Occipital lobe (tissue), 2 donors: Measurements from ENCODE around the gene GFRA1. TPM values are rescaled to one million over a fixed set of nuclear protein-coding genes. Genes with fewer than 3 reads are reported as not detected.

Experiments
- DNase-seq: peaks from one replicate; lab custom pipeline; 2025; lab: John Stamatoyannopoulos, UW
- total RNA-seq: library from RNA; depleted of rRNA; stranded (reverse); fragments of >200 nt; gene quantifications from one replicate; pipeline ENCODE4 v1.2.3, GENCODE V29; 2014

GFRA1 gene
- total RNA-seq, 1 donor from 2014 or later: 4.7 TPM

- no peak for DNase-seq
Observed at GRCh38 chr10:116163333-116164131, 109.5 kb downstream of the GFRA1 start.

DNA sequence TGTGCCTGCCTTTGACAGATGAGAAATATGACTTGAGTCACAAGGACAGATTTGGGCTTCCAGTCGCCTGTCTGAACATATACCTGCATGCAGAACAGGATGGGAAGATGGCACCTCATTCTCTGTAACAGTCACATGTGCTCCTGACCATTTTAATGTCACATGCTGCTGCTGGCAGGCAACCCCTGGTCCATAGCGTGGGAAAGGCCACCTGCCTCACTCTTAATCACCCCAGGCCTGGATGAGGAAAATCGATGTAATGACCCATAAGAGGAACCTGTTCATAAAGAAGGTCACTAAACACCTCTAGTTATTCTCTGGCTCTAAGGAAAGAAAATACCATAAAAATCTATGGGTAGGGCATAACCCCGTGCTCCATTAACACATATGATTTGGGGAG lies 110.2 kb downstream of the GFRA1 start:
- no peak for DNase-seq

DNA sequence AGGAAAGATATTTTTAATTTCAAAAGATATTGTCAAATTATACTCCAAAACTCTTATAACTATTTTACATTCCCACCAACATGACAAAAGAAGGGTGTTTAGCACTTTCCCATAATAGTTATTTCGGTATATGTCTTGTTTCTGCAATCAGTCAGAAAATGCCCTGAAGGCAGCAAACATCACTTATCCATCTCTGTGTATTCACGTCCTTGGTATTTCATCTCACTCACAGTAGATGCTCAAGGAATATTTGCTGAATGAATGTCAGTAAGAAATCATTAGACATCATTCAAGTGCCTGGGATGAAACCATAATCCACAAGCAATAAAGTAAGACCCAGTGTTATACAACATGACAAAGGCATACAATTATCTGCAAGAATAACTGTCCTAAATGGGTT lies 112.7 kb downstream of the GFRA1 start:
- no peak for DNase-seq

DNA sequence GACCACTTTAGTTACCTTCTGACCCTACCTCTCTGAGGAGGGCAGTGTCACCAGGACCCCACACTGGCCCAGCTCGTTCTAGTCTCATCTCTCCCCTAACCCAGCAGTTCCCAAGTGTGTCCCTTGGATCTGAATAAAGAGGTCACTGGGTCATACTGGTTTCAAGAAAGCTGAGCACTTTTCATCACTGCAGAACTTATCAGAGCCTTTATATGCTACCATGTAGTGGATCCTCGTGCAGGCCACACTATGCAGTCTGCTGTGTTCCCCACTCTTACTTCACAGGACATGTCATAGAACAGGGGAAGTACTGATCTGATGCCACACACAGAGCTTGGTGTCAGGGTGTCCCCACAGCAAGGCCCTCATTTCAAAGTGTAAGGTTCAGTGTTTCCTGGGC lies 113.8 kb downstream of the GFRA1 start:
- DNase-seq: no peak

DNA sequence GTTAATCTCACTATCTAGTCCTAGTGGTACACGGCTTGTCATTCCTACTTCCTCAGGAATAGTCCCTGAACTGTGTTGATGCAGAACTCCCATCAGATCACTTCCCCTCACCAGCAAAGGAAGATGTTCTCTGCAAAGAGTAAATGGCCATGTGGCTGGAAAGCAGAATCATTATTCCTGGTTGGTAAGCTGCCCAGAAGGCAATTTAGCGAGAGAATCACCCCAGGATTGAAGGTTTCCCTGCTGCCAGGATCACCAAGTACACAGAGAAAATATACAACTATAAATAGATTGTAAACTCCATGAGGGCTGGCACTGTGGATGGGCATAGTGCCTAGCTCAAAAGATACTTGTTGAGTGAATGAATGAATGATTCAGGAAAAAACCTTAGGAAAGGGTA lies 115.0 kb downstream of the GFRA1 start:
- DNase-seq: no peak

DNA sequence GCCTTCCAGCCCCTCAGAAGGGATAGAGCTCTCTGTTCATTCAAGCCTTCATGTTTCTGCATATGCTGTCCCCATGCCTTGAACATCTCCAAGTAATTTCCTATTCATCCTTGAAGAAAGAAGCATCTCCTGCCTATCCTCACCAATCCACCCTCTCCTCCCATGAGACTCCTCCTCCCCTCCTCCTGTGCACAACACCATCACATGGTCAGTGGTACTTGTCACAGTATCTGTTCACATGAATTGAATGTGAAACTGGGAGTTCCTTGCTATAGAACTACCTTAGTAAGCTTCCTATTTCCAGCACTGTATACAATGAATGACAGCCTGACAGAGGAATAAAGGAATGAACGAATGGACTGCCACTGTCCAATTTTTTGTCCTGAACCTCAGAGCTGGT lies 115.5 kb downstream of the GFRA1 start:
- DNase-seq: no peak

- no peak for DNase-seq
Observed at GRCh38 chr10:116156819-116157218, 116.2 kb downstream of the GFRA1 start.

DNA sequence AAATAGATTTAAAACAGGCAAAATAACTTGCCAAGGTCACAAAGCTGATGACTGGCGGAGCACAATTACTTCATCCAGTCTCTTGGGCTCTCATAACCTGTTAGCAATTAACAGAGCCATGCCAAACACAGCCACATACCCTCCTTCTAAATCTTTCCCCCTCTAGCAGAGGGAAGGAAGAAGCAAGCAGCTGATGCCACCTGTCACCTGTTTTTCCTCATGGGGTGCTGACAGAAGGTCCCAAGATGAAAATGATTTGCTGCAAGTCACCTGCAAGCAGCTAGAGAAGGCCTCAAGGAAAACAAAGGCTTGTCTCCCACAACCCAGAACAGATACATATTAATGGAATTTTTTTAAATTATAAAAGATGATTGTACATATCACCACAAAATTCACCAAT lies 117.8 kb downstream of the GFRA1 start:
- no peak for DNase-seq

- DNase-seq: no peak
Observed at GRCh38 chr10:116154651-116155050, 118.4 kb downstream of the GFRA1 start.

DNA sequence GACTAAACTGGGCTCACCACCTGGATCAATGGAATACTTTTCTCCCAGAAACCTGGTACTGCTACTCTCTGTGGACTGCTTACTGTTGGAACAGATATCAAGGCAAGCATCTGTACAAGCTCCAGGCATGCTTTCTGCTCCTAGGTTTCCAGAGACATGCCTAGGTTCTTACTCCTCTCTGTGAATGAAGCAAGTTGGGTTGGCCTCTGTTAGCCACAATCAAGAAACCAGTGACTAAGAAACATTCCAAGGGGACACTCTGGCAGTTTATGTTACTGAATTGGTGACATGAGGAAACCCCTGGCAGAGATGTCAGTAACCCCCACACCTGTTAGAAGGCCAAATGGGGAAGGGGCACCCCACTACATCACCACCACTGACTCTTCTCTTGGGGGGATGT lies 121.9 kb downstream of the GFRA1 start:
- no peak for DNase-seq

DNA sequence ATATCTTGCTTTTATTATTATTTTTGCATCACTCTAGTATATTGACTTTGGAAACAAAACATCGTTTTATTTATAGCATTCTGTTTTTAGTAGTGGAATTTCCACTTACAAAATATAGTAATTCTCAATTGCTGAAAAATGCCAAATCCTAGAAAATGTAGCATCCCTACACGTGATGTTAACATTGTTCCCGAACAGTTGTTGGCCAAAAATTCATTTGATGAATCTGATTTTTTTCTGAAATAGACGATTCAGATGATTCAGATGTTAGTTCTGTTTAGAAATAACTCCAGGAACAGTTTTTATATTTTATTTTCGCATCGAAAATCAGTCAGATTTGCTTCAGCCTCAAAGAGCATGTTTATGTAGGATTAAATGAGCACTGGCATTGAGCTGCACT lies 122.4 kb downstream of the GFRA1 start:
- no peak for DNase-seq

- DNase-seq: no peak
Observed at GRCh38 chr10:116147147-116147905, 125.7 kb downstream of the GFRA1 start.

GRCh38 chr10:116146372-116147140 lies 126.5 kb downstream of the GFRA1 start:
- DNase-seq: no peak

DNA sequence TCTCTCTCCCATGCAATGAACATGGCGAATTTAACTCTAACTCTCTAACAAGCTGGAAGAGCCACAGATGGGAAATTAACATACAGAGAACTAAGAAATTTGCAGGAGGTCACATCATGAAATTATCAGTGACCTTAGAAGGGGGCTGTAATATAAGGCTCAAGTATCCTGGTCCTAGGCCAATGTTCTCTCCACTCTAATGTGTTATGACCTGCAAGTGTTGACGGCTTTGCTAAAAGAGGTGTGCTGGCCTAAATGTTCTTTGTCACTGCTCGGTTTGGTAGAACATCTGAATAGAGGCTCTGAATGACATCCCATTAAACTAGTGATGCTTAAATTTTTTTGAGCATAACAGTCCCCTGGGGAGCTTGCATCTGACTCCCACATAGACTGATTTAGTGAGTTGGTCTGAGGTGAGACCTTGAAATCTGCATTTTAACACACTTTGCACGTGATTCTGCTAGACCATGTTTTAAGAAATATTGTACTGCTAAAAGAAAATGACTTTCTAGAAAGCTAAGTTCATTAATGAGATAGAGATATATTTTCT lies 129.3 kb downstream of the GFRA1 start:
- no peak for DNase-seq

GRCh38 chr10:116141855-116142254 lies 131.2 kb downstream of the GFRA1 start:
- DNase-seq: no peak

- DNase-seq: no peak
Observed at GRCh38 chr10:116141246-116141645, 131.8 kb downstream of the GFRA1 start.

DNA sequence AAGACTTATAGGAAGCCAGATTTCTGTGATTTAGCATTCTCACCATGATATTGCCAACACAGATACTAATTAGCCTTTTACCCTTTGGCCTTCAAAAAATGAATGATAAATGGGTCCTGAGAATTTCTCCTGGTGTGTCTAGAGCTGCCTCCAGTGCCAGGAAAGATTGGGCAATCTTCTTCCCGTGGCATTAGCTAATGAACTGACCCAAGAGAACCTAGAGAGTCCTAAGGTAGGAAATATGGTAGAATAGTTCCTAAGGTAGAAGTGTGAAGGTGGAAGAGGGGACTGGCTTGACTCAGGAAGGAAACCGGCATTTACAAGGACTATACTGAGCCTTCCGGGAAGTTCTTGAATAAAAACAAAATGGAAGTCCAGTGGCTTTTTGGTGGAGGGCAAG lies 133.1 kb downstream of the GFRA1 start:
- DNase-seq: no peak

DNA sequence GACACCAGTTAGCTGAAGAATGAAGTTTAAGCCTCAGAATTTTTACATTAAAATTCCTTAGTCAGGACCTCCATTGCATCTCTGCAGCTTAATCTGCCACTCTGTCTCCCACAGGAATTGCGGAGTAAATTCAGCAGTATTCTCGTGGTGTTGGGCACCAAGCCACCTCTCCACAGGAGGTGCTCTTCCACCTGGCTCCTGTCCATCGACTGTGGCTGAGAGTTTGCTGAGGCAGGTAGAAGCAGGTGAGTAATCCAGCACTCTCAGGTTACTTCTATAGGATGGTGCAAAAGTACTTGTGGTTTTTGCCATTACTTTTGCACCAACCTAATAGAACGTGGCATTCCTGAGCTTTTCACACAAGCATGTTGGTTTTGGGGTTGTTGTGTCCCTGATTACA lies 134.1 kb downstream of the GFRA1 start:
- DNase-seq: no peak

GRCh38 chr10:116136261-116136660 lies 136.7 kb downstream of the GFRA1 start:
- DNase-seq: no peak

- DNase-seq: no peak
Observed at GRCh38 chr10:116134322-116134721, 138.7 kb downstream of the GFRA1 start.

DNA sequence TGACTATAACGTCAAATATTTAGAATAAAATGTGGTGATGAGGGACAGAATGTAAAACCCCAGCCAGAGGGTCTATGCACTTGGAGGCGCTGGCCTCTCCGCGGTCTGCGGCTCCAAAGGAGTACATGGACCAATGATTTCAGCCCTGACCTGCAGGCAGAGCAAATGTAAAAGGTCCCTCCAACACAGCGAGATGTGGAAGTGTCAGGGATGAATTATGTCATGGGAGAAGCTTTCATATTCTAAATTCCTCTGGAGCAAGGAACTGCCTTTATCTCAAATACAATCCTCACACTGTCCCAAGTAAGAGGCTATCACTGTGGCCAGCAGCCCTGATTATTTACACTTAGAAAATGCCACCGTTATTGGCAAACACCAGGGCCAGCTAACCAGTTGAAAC lies 139.4 kb downstream of the GFRA1 start:
- DNase-seq: no peak
